HG02943 (cell line): ENCODE results near the gene MSMO1.
A peak's percentile ranks its signal among the peaks of the same experiment; 100 is the strongest.
"Not testable (repeated sequence)": the region's sequence is repeated elsewhere in the genome, so short reads cannot be mapped to it uniquely, and the experiment has no call there.

ENCODE experiments used
- ATAC-seq: cut with Tn5 transposase; IDR thresholded peaks from one replicate; pipeline ENCODE4 v1.9.1; 2021; ENCODE audit warnings: mild to moderate bottlenecking, low read depth, moderate library complexity; ENCODE audit not compliant: unreplicated experiment

MSMO1 gene

GRCh38 chr4:165327211-165328100 lies at the start of gene MSMO1:
MSMO1 (plus strand) TSS chr4:165327669; CDS start chr4:165333371, 5,702 bp downstream.
- peak; percentile 99 for ATAC-seq

- ATAC-seq = not testable (repeated sequence)
Observed at GRCh38 chr4:165279531-165279930, 47.9 kb upstream of the MSMO1 start.

- not testable (repeated sequence) for ATAC-seq
Observed at GRCh38 chr4:165284697-165285096, 42.8 kb upstream of the MSMO1 start.

GRCh38 chr4:165286619-165287340 lies 40.7 kb upstream of the MSMO1 start:
- ATAC-seq = peak; percentile 61

- peak; percentile 52 for ATAC-seq
Observed at GRCh38 chr4:165288226-165288625, 39.2 kb upstream of the MSMO1 start.

- ATAC-seq = no peak
Observed at GRCh38 chr4:165288639-165289422, 38.6 kb upstream of the MSMO1 start.

- no peak for ATAC-seq
Observed at GRCh38 chr4:165289423-165289785, 38.1 kb upstream of the MSMO1 start.

GRCh38 chr4:165293061-165293460 lies 34.4 kb upstream of the MSMO1 start:
- no peak for ATAC-seq

GRCh38 chr4:165293927-165294649 lies 33.4 kb upstream of the MSMO1 start:
- ATAC-seq = no peak

GRCh38 chr4:165294907-165295306 lies 32.6 kb upstream of the MSMO1 start:
- ATAC-seq = peak; percentile 99

GRCh38 chr4:165297626-165298025 lies 29.8 kb upstream of the MSMO1 start:
- ATAC-seq = no peak

GRCh38 chr4:165299399-165300060 lies 27.9 kb upstream of the MSMO1 start:
- ATAC-seq = no peak

- ATAC-seq = peak; percentile 68
Observed at GRCh38 chr4:165301833-165302232, 25.6 kb upstream of the MSMO1 start.

GRCh38 chr4:165302658-165303057 lies 24.8 kb upstream of the MSMO1 start:
- ATAC-seq = no peak

GRCh38 chr4:165308166-165308565 lies 19.3 kb upstream of the MSMO1 start:
- no peak for ATAC-seq

GRCh38 chr4:165308606-165309005 lies 18.9 kb upstream of the MSMO1 start:
- no peak for ATAC-seq

- no peak for ATAC-seq
Observed at GRCh38 chr4:165309456-165309855, 18.0 kb upstream of the MSMO1 start.

- ATAC-seq = no peak
Observed at GRCh38 chr4:165312506-165312905, 15.0 kb upstream of the MSMO1 start.

GRCh38 chr4:165319030-165319429 lies 8.4 kb upstream of the MSMO1 start:
- ATAC-seq = no peak

GRCh38 chr4:165319509-165319908 lies 8.0 kb upstream of the MSMO1 start:
- ATAC-seq = no peak
